ENCODE measurements around the gene ANKRD10. TPM values are rescaled to one million over a fixed set of nuclear protein-coding genes. Genes with fewer than 3 reads are reported as not detected.

Gene ANKRD10
- total and polyA plus RNA-seq, 2 donors (not counting 3 experiments of a cell fraction or from before 2014, with no cell fraction given), result 44.5 to 94.1 TPM

DNA sequence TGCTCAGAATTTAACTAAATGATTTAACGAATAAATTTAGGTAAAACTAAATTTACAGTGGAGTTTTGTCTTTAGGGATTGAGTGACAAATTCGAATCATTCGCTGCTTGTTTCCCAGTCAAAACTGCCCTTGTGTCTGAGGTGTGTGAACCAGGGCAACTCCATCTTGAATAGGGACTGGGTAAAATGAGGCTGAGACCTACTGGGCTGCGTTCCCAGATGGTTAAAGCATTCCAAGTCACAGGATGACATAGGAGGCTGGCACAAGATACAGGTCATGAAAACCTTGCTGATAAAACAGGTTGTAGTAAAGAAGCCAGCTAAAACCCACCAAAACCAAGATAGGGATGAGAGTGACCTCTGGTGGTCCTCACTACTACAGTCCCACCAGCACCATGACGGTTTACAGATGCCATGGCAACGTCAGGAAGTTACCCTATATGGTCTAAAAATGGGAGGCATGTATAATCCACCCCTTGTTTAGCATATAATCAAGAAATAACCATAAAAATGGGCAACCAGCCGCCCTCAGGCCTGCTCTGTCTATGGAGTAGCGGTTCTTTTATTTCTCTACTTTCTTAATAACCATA is 10.2 kb upstream of the ANKRD10 start:
- H4K20me1 ChIP-seq (replicated peaks; ENCODE audit: control insufficient read depth, extremely low read depth, insufficient read depth, low read length), result no peaks in the 10 kb centered on the region
- FAIRE-seq (no peak), DNase-seq (ENCODE audit: low read depth, low spot score) (no peak)
- no TSS peak for BruUV-seq (replicated peaks)
- H3K36me3 ChIP-seq (ENCODE audit: control insufficient read depth in 2 of 2, extremely low read depth in 1 of 2, insufficient read depth in 2 of 2, low read length in 2 of 2), result no peaks in the 10 kb centered on the region
- TF ChIP-seq, protein P1, sequence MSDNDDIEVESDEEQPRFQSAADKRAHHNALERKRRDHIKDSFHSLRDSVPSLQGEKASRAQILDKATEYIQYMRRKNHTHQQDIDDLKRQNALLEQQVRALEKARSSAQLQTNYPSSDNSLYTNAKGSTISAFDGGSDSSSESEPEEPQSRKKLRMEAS (IDR thresholded peaks at IDR 0.05; ENCODE audit: insufficient read depth, insufficient read length), result no peak
- TF ChIP-seq, protein P2, sequence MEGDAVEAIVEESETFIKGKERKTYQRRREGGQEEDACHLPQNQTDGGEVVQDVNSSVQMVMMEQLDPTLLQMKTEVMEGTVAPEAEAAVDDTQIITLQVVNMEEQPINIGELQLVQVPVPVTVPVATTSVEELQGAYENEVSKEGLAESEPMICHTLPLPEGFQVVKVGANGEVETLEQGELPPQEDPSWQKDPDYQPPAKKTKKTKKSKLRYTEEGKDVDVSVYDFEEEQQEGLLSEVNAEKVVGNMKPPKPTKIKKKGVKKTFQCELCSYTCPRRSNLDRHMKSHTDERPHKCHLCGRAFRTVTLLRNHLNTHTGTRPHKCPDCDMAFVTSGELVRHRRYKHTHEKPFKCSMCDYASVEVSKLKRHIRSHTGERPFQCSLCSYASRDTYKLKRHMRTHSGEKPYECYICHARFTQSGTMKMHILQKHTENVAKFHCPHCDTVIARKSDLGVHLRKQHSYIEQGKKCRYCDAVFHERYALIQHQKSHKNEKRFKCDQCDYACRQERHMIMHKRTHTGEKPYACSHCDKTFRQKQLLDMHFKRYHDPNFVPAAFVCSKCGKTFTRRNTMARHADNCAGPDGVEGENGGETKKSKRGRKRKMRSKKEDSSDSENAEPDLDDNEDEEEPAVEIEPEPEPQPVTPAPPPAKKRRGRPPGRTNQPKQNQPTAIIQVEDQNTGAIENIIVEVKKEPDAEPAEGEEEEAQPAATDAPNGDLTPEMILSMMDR (IDR thresholded peaks at IDR 0.05; ENCODE audit: extremely low read depth in 1 of 2, insufficient read depth in 1 of 2, low read depth in 1 of 2, low read length in 2 of 2), result peak in 1 of 2 donors; percentile 8
- dilution Hi-C loops (cut with MboI; ENCODE audit: extremely low pct_ligation_motif_present, low sequenced_read_pairs) (no loop called here), intact Hi-C loops (cut with micrococcal nuclease) (loop anchor here (2.0 kb wide), 1 partner anchor 20 kb away; no protein-coding TSS in a partner anchor)
- no peak overlapping the region for H3K4me2 ChIP-seq (ENCODE audit: insufficient read depth, low read length)
- H3K27ac ChIP-seq (ENCODE audit: insufficient read depth, low read depth, low read length), result no peak overlapping the region
- no peak overlapping the region for H3K9ac ChIP-seq (replicated peaks; ENCODE audit: extremely low read depth, insufficient read depth, low read length)
- H2AFZ ChIP-seq (ENCODE audit: low read depth, low read length), result no peak overlapping the region
- no peak overlapping the region for H3K4me3 ChIP-seq (replicated peaks in 1 of 3; ENCODE audit: insufficient read depth in 1 of 3, low read depth in 1 of 3, low read length in 3 of 3)
- CTCF ChIA-PET, result interaction anchor here (1.2 to 2.1 kb wide), 3 partner anchors 10 to 332 kb away, joined by 5 to 8 read pairs (median 6); no protein-coding TSS in a partner anchor
- no peaks in the 10 kb centered on the region for H3K9me1 ChIP-seq (replicated peaks; ENCODE audit: control insufficient read depth, extremely low read depth, insufficient read depth, low read length)
- peaks cover 33 to 39% of the 10 kb centered on the region in 2 experiments for H3K27me3 ChIP-seq (ENCODE audit: control insufficient read depth in 2 of 2, insufficient read depth in 2 of 2, low read length in 2 of 2)
- POLR2A ChIA-PET, result no interaction called here
- H3K4me1 ChIP-seq (ENCODE audit: control insufficient read depth, extremely low read depth, insufficient read depth, low read length), result no peaks in the 10 kb centered on the region
- no peaks in the 10 kb centered on the region for H3K9me3 ChIP-seq (replicated peaks; ENCODE audit: control insufficient read depth, insufficient read depth, low read length)
- no peaks in the 10 kb centered on the region for H3K79me2 ChIP-seq (ENCODE audit: control insufficient read depth, insufficient read depth, low read length)

DNA sequence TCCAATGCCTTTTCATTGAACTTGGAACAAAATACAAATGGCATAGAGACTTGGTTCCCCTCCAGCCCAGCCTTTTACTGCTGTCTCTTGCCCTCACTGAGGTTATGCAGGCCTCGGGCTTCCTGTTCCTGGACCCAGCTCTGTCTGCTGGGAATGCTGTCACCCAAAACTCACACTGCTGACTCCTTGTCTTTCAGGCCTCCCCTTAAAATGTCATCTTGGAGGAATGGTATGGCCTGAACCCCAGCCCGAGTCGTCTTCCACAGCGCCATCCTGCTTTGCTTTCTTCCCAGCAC is 9.7 kb upstream of the ANKRD10 start:
- FAIRE-seq, result no peak

More for the DNA sequence above, 9.7 kb upstream of the ANKRD10 start:
- no peak overlapping the region for H3K27ac ChIP-seq (ENCODE audit: insufficient read depth, low read depth, low read length)
- H3K79me2 ChIP-seq (ENCODE audit: control insufficient read depth, insufficient read depth, low read length), result no peaks in the 10 kb centered on the region
- H3K9ac ChIP-seq (replicated peaks; ENCODE audit: extremely low read depth, insufficient read depth, low read length), result no peak overlapping the region
- peaks cover 33 to 36% of the 10 kb centered on the region in 2 experiments for H3K27me3 ChIP-seq (ENCODE audit: control insufficient read depth in 2 of 2, insufficient read depth in 2 of 2, low read length in 2 of 2)
- H3K36me3 ChIP-seq (ENCODE audit: control insufficient read depth in 2 of 2, extremely low read depth in 1 of 2, insufficient read depth in 2 of 2, low read length in 2 of 2), result no peaks in the 10 kb centered on the region
- no peaks in the 10 kb centered on the region for H4K20me1 ChIP-seq (replicated peaks; ENCODE audit: control insufficient read depth, extremely low read depth, insufficient read depth, low read length)
- no peak overlapping the region for H3K4me3 ChIP-seq (replicated peaks in 1 of 3; ENCODE audit: insufficient read depth in 1 of 3, low read depth in 1 of 3, low read length in 3 of 3)
- DNase-seq (ENCODE audit: low read depth, low spot score), result no peak
- CTCF ChIA-PET, result interaction anchor here (1.2 to 2.1 kb wide), 3 partner anchors 9 to 331 kb away, joined by 5 to 8 read pairs (median 6); no protein-coding TSS in a partner anchor
- intact Hi-C loops (cut with micrococcal nuclease) (loop anchor here (2.0 kb wide), 1 partner anchor 20 kb away; no protein-coding TSS in a partner anchor), dilution Hi-C loops (cut with MboI; ENCODE audit: extremely low pct_ligation_motif_present, low sequenced_read_pairs) (no loop called here)
- TF ChIP-seq EZH2 (IDR thresholded peaks at IDR 0.05; ENCODE audit: borderline replicate concordance, low read depth, low read length, severe bottlenecking) (no peak), MYC (IDR thresholded peaks at IDR 0.05; ENCODE audit: low read depth, low read length) (no peak), FOS (IDR thresholded peaks at IDR 0.05; ENCODE audit: borderline replicate concordance, insufficient read depth, low read length) (no peak), GATA2 (IDR thresholded peaks at IDR 0.05; ENCODE audit: insufficient read depth, insufficient read length, low read depth, low read length) (no peak), POLR2AphosphoS5 (IDR thresholded peaks at IDR 0.05; ENCODE audit: insufficient read depth, low read depth, low read length) (no peak)
- TF ChIP-seq, protein P1 (IDR thresholded peaks at IDR 0.05; ENCODE audit: insufficient read depth, insufficient read length), result no peak
- POLR2A ChIA-PET, result no interaction called here
- H3K4me2 ChIP-seq (ENCODE audit: insufficient read depth, low read length), result no peak overlapping the region
- BruUV-seq (replicated peaks), result no TSS peak
- H2AFZ ChIP-seq (ENCODE audit: low read depth, low read length), result no peak overlapping the region
- H3K4me1 ChIP-seq (ENCODE audit: control insufficient read depth, extremely low read depth, insufficient read depth, low read length), result no peaks in the 10 kb centered on the region
- H3K9me1 ChIP-seq (replicated peaks; ENCODE audit: control insufficient read depth, extremely low read depth, insufficient read depth, low read length), result no peaks in the 10 kb centered on the region
- H3K9me3 ChIP-seq (replicated peaks; ENCODE audit: control insufficient read depth, insufficient read depth, low read length), result no peaks in the 10 kb centered on the region

Measured in endothelial cell of umbilical vein (primary cell).